ENCODE results near the gene NSMCE1. TPM values are rescaled to one million over a fixed set of nuclear protein-coding genes. Genes with fewer than 3 reads are reported as not detected.

Gene NSMCE1
- total and polyA plus RNA-seq, 4 donors, result 16.5 to 39.0 (median 21.7) TPM

GRCh38 chr16:27211026-27211425 is 57.5 kb downstream of the NSMCE1 start:
- WGBS, result 95% methylated on average over 10 of the region's 10 CpGs

More at GRCh38 chr16:27211026-27211425, 57.5 kb downstream of the NSMCE1 start:
- Histone ChIP-seq H3K36me3 (ENCODE audit: control insufficient read depth in 4 of 4, insufficient read depth in 3 of 4, low read depth in 1 of 4, low read length in 3 of 4) (peaks cover 0 to 3% (median 3%) of the 10 kb centered on the region in 4 donors), H3K27me3 (ENCODE audit: control insufficient read depth in 4 of 4, insufficient read depth in 4 of 4, low read length in 3 of 4) (no peaks in the 10 kb centered on the region), H3K9ac (ENCODE audit: low read depth in 1 of 2, low read length in 2 of 2) (no peak overlapping the region), H3K4me3 (ENCODE audit: low read depth in 1 of 3, low read length in 3 of 3) (no peak overlapping the region), H3K4me1 (ENCODE audit: control insufficient read depth in 4 of 4, insufficient read depth in 4 of 4, low read length in 3 of 4) (peaks cover 18 to 55% (median 44%) of the 10 kb centered on the region in 4 donors), H3K9me3 (ENCODE audit: control insufficient read depth in 4 of 4, low read length in 3 of 4) (no peaks in the 10 kb centered on the region), H3K27ac (ENCODE audit: low read depth in 1 of 2, low read length in 2 of 2) (no peak overlapping the region)
- no peak for DNase-seq (ENCODE audit: low spot score)
- no peak for TF ChIP-seq SP1 (IDR thresholded peaks at IDR 0.05)
- TF ChIP-seq RXRA (IDR thresholded peaks at IDR 0.05), result no peak
- no peak for TF ChIP-seq HNF4A (conservative IDR thresholded peaks at IDR 0.05)
- TF ChIP-seq RAD21 (IDR thresholded peaks at IDR 0.05), result no peak
- no peak for TF ChIP-seq FOXA2 (IDR thresholded peaks at IDR 0.05)
- TF ChIP-seq EGR1 (IDR thresholded peaks at IDR 0.05; ENCODE audit: low read depth in 2 of 2), result no peak
- no peak for TF ChIP-seq TAF1 (conservative IDR thresholded peaks at IDR 0.05)
- TF ChIP-seq YY1 (IDR thresholded peaks at IDR 0.05), result no peak
- TF ChIP-seq ZBTB33 (IDR thresholded peaks at IDR 0.05), result no peak
- no peak for TF ChIP-seq FOXA1 (IDR thresholded peaks at IDR 0.05)
- TF ChIP-seq CTCF (IDR thresholded peaks at IDR 0.05; ENCODE audit: low read depth, low read length, missing input control), result no peak
- TF ChIP-seq GABPA (IDR thresholded peaks at IDR 0.05 in 1 of 2, conservative IDR thresholded peaks at IDR 0.05 in 1 of 2), result no peak
- no peak for TF ChIP-seq JUND (IDR thresholded peaks at IDR 0.05)
- TF ChIP-seq NR2F2 (IDR thresholded peaks at IDR 0.05), result no peak
- no peak for TF ChIP-seq MAX (IDR thresholded peaks at IDR 0.05)
- TF ChIP-seq REST (IDR thresholded peaks at IDR 0.05), result no peak
